IPS DF 4.7 (cell line): Measurements from ENCODE around the gene CMTM1.
"Not testable (repeated sequence)": the region's sequence is repeated elsewhere in the genome, so short reads cannot be mapped to it uniquely, and the experiment has no call there.

Experiments
- DNase-seq: peaks from one replicate; pipeline ENCODE4 v3.0.0-alpha.2; 2013; ENCODE audit warnings: low spot score; ENCODE audit errors: extremely low read depth

The CMTM1 gene

GRCh38 chr16:66561381-66562080 is 4.7 kb upstream of the CMTM1 start:
- no peak for DNase-seq

- no peak for DNase-seq
These were observed 3.8 kb upstream of the CMTM1 start for GRCh38 chr16:66562409-66562808.

- no peak for DNase-seq
These were observed 3.3 kb upstream of the CMTM1 start for GRCh38 chr16:66562986-66563385.

- DNase-seq, result no peak
These were observed 2.5 kb upstream of the CMTM1 start for GRCh38 chr16:66563574-66564334.

GRCh38 chr16:66567270-66567669 is 1.0 kb downstream of the CMTM1 start:
- DNase-seq, result not testable (repeated sequence)

- DNase-seq, result no peak
These were observed 2.1 kb downstream of the CMTM1 start for GRCh38 chr16:66568355-66568754.

- DNase-seq, result no peak
These were observed 2.9 kb downstream of the CMTM1 start for GRCh38 chr16:66569131-66569530.

- no peak for DNase-seq
These were observed 3.7 kb downstream of the CMTM1 start for GRCh38 chr16:66569827-66570405.

- no peak for DNase-seq
These were observed 6.1 kb downstream of the CMTM1 start for GRCh38 chr16:66572356-66572755.

GRCh38 chr16:66574081-66574480 is 7.8 kb downstream of the CMTM1 start:
- no peak for DNase-seq

GRCh38 chr16:66574531-66574930 is 8.3 kb downstream of the CMTM1 start:
- no peak for DNase-seq

- DNase-seq, result no peak
These were observed 8.8 kb downstream of the CMTM1 start for GRCh38 chr16:66575060-66575459.

GRCh38 chr16:66576296-66576695 is 10.1 kb downstream of the CMTM1 start:
- no peak for DNase-seq

- no peak for DNase-seq
These were observed 12.7 kb downstream of the CMTM1 start, which contains the start of gene CMTM2 for GRCh38 chr16:66578651-66579531. TSS of gene CMTM2 (plus strand) at chr16:66579463. CDS start at chr16:66579608, 145 bp downstream.

- DNase-seq, result no peak
These were observed 14.5 kb downstream of the CMTM1 start for GRCh38 chr16:66580605-66581209.

- DNase-seq, result no peak
These were observed 15.2 kb downstream of the CMTM1 start for GRCh38 chr16:66581246-66581952.

- no peak for DNase-seq
These were observed 19.4 kb downstream of the CMTM1 start for GRCh38 chr16:66585481-66586239.

- no peak for DNase-seq
These were observed 21.8 kb downstream of the CMTM1 start for GRCh38 chr16:66587881-66588600.
